Measurements from ENCODE around the gene PCBP2. TPM values are rescaled to one million over a fixed set of nuclear protein-coding genes. Genes with fewer than 3 reads are reported as not detected.

PCBP2 gene
- total and polyA plus RNA-seq, 2 of the 4 experiments (the other 2 are of a cell fraction), result 190 to 586 TPM

DNA sequence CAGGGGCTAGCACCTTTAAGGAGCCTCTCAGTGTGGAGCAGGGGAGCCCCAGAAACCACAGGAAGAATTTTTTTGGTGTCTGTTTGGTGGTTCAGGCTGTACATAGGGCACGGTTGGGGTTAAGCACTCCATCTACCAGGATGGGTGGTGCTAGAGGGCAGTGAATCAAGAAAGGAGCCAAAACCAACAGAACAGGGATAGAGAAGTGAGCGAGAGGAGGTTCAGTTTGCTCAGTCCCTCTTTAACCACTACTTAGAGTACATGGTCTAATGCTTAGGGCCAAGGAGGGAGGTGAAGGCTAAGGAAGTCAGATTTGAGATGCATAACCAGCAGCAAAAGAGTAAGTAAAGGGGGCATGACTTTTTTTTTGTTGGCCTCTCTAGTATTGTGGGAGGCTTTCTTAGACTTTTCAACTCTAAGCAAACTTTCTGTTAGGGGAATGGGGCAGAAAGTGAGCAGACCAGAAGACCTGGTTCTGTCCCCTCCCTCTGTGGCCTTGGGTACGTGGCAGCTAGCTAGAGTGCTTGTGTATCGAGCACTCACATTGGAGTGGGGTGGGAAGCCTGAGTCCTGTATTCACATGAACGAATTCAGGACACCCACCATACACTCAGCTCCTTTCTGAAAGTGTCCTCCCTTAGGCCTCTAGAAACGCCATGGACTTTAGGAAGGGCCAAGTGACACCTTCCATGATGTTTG is 62.0 kb downstream of the PCBP2 start:
- 83% methylated on average over 1 of the region's 6 CpGs; no CpG with 5 or more reads in 1 of the 2 experiments for WGBS, 2 experiments (ENCODE audit: extremely low coverage in 2 of 2, insufficient read length in 1 of 2)
- no peak overlapping the region for H4K5ac ChIP-seq (ENCODE audit: low read depth, low read length)
- no peak overlapping the region for H3K4ac ChIP-seq (ENCODE audit: low read depth, low read length)
- BruUV-seq (replicated peaks), result no TSS peak
- H3K4me1 ChIP-seq (ENCODE audit: control insufficient read depth, insufficient read depth, low read length), result no peaks in the 10 kb centered on the region
- peaks cover 43% of the 10 kb centered on the region for H3K36me3 ChIP-seq (ENCODE audit: control insufficient read depth, insufficient read depth, low read length)
- no peak overlapping the region for H3K14ac ChIP-seq (replicated peaks; ENCODE audit: low read depth, low read length)
- no peaks in the 10 kb centered on the region for H3K27me3 ChIP-seq (ENCODE audit: control insufficient read depth, insufficient read depth, low read length)
- H2BK20ac ChIP-seq (ENCODE audit: low read depth, low read length), result no peak overlapping the region
- H3K9ac ChIP-seq (ENCODE audit: low read depth, low read length), result no peak overlapping the region
- H2BK120ac ChIP-seq (ENCODE audit: low read depth, low read length), result no peak overlapping the region
- no peak overlapping the region for H3K4me3 ChIP-seq (ENCODE audit: insufficient read depth, low read depth, low read length)
- TF ChIP-seq CEBPB (IDR thresholded peaks at IDR 0.05; ENCODE audit: low read depth, low read length), result no peak
- TF ChIP-seq, protein P1, sequence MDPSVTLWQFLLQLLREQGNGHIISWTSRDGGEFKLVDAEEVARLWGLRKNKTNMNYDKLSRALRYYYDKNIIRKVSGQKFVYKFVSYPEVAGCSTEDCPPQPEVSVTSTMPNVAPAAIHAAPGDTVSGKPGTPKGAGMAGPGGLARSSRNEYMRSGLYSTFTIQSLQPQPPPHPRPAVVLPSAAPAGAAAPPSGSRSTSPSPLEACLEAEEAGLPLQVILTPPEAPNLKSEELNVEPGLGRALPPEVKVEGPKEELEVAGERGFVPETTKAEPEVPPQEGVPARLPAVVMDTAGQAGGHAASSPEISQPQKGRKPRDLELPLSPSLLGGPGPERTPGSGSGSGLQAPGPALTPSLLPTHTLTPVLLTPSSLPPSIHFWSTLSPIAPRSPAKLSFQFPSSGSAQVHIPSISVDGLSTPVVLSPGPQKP (IDR thresholded peaks at IDR 0.05; ENCODE audit: borderline replicate concordance, low read depth, low read length), result no peak
- no peak for TF ChIP-seq FOS (IDR thresholded peaks at IDR 0.05; ENCODE audit: low read depth, low read length)
- no peak for TF ChIP-seq SMC3 (IDR thresholded peaks at IDR 0.05; ENCODE audit: low read depth, low read length)
- no peak for TF ChIP-seq CHD1 (IDR thresholded peaks at IDR 0.05; ENCODE audit: low read depth, low read length)
- no peak for TF ChIP-seq BHLHE40 (IDR thresholded peaks at IDR 0.05; ENCODE audit: low read depth, low read length)
- no peak for TF ChIP-seq NFE2L2 (IDR thresholded peaks at IDR 0.05; ENCODE audit: low read depth, low read length)
- TF ChIP-seq MAFK (IDR thresholded peaks at IDR 0.05; ENCODE audit: low read depth, low read length), result no peak
- TF ChIP-seq MAZ (IDR thresholded peaks at IDR 0.05; ENCODE audit: borderline replicate concordance, low read depth, low read length), result no peak
- TF ChIP-seq POLR2A (IDR thresholded peaks at IDR 0.05; ENCODE audit: low read depth, low read length), result no peak
- no peak for TF ChIP-seq RFX5 (IDR thresholded peaks at IDR 0.05; ENCODE audit: low read depth, low read length)
- no peak for TF ChIP-seq RAD21 (IDR thresholded peaks at IDR 0.05; ENCODE audit: low read length)
- TF ChIP-seq MXI1 (IDR thresholded peaks at IDR 0.05; ENCODE audit: borderline replicate concordance, low read depth, low read length), result no peak
- in situ Hi-C loops (cut with MboI; ENCODE audit: low sequenced_read_pairs), result loop anchor here (10.0 kb wide), 1 partner anchor 299 kb away; no protein-coding TSS in a partner anchor
- no peak overlapping the region for H3K27ac ChIP-seq (ENCODE audit: insufficient read depth, low read length)
- no peak overlapping the region for H2BK15ac ChIP-seq (ENCODE audit: low read depth, low read length)
- no peak overlapping the region for H3K23ac ChIP-seq (ENCODE audit: low read depth, low read length)
- no peak overlapping the region for H2BK5ac ChIP-seq (ENCODE audit: low read depth, low read length, poor library complexity, severe bottlenecking)
- H2AFZ ChIP-seq (replicated peaks; ENCODE audit: low read length, poor library complexity), result no peak overlapping the region
- H3K9me3 ChIP-seq (ENCODE audit: control insufficient read depth, insufficient read depth, low read length), result no peaks in the 10 kb centered on the region
- dilution Hi-C loops (cut with HindIII; ENCODE audit: low sequenced_read_pairs, unreplicated experiment), result no loop called here
- H4K20me1 ChIP-seq (ENCODE audit: insufficient read depth, low read length), result no peaks in the 10 kb centered on the region
- DNase-seq (no peak), ATAC-seq (ENCODE audit: low read depth) (no peak)
- no peak overlapping the region for H3K4me2 ChIP-seq (ENCODE audit: low read depth, low read length)
- H2AK5ac ChIP-seq (ENCODE audit: low read depth, low read length), result no peak overlapping the region
- H3K79me1 ChIP-seq (ENCODE audit: low read depth in 1 of 2, low read length in 2 of 2), result no peaks in the 10 kb centered on the region
- H3K56ac ChIP-seq (ENCODE audit: extremely low read depth, insufficient read depth, low read length), result no peak overlapping the region
- H3K9me1 ChIP-seq (ENCODE audit: insufficient read depth, low read length), result no peaks in the 10 kb centered on the region
- no peak overlapping the region for H2AK9ac ChIP-seq (replicated peaks; ENCODE audit: low read depth, low read length, poor library complexity)
- H3K18ac ChIP-seq (ENCODE audit: low read depth, low read length), result no peak overlapping the region
- POLR2A ChIA-PET (ENCODE audit: unreplicated experiment), result no interaction called here
- intact Hi-C loops (cut with micrococcal nuclease), result no loop called here
- no peak overlapping the region for H4K8ac ChIP-seq (ENCODE audit: low read depth in 2 of 2, low read length in 2 of 2)
- CTCF ChIA-PET, result no interaction called here
- H4K91ac ChIP-seq (ENCODE audit: insufficient read depth, low read depth, low read length), result no peak overlapping the region

All from IMR-90 (cell line).